GM12878 (cell line): ENCODE data around the gene TXNDC17.

Experiments
- CBX5 ChIP-seq: sonication (generic); IDR thresholded peaks from 2 replicates; pipeline ENCODE4 v1.6.1; 2016; ENCODE audit warnings: low read depth, moderate library complexity, mild to moderate bottlenecking, inconsistent platforms
- CHD2 ChIP-seq: IDR thresholded peaks from 2 replicates; pipeline ENCODE4 v1.6.1; 2011; ENCODE audit warnings: low read depth, low read length, improper control_type of control experiment, borderline replicate concordance
- EGR1 ChIP-seq, 2 experiments: IDR thresholded peaks; 1 replicate in 1 of 2; 2 replicates in 1 of 2; pipeline ENCODE4 v1.6.1; 2011 to 2012; ENCODE audit warnings: low read depth in 2 of 2, low read length in 2 of 2, borderline replicate concordance in 1 of 2, mild to moderate bottlenecking in 1 of 2, moderate library complexity in 1 of 2
- EZH2 ChIP-seq: IDR thresholded peaks from 2 replicates; pipeline ENCODE4 v1.6.1; 2012; ENCODE audit warnings: low read depth, mild to moderate bottlenecking, control low read depth, inconsistent platforms, low read length, borderline replicate concordance; ENCODE audit not compliant: control insufficient read depth
- MAX ChIP-seq: IDR thresholded peaks from 2 replicates; pipeline ENCODE4 v1.6.1; 2012; ENCODE audit warnings: low read depth, low read length, improper control_type of control experiment
- PML ChIP-seq: IDR thresholded peaks from 2 replicates; pipeline ENCODE4 v1.6.1; 2012; ENCODE audit warnings: low read length, inconsistent platforms
- TF ChIP-seq, protein P1 (sequence below), 3 experiments: IDR thresholded peaks in 2 of 3; conservative IDR thresholded peaks in 1 of 3; 2 replicates each; pipeline ENCODE4 v1.5.1; 2011; ENCODE audit warnings: low read depth in 3 of 3, low read length in 3 of 3, mild to moderate bottlenecking in 3 of 3, control low read depth in 2 of 3, moderate library complexity in 2 of 3, inconsistent platforms in 1 of 3, mixed read lengths in 1 of 3; ENCODE audit not compliant: control insufficient read depth in 2 of 3, insufficient read depth in 1 of 3; ENCODE audit errors: extremely low read depth in 1 of 3
- TF ChIP-seq, protein P2 (sequence below): IDR thresholded peaks from 2 replicates; pipeline ENCODE4 v1.6.1; 2012; ENCODE audit warnings: mild to moderate bottlenecking, low read depth, low read length

- TF ChIP-seq, protein P1, sequence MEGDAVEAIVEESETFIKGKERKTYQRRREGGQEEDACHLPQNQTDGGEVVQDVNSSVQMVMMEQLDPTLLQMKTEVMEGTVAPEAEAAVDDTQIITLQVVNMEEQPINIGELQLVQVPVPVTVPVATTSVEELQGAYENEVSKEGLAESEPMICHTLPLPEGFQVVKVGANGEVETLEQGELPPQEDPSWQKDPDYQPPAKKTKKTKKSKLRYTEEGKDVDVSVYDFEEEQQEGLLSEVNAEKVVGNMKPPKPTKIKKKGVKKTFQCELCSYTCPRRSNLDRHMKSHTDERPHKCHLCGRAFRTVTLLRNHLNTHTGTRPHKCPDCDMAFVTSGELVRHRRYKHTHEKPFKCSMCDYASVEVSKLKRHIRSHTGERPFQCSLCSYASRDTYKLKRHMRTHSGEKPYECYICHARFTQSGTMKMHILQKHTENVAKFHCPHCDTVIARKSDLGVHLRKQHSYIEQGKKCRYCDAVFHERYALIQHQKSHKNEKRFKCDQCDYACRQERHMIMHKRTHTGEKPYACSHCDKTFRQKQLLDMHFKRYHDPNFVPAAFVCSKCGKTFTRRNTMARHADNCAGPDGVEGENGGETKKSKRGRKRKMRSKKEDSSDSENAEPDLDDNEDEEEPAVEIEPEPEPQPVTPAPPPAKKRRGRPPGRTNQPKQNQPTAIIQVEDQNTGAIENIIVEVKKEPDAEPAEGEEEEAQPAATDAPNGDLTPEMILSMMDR (IDR thresholded peaks at IDR 0.05 in 2 of 3, conservative IDR thresholded peaks at IDR 0.05 in 1 of 3; ENCODE audit: control insufficient read depth in 2 of 3, extremely low read depth in 1 of 3, insufficient read depth in 1 of 3, low read depth in 3 of 3, low read length in 3 of 3), result no peak
- no peak for TF ChIP-seq EZH2
- no peak for TF ChIP-seq MAX
- no peak for TF ChIP-seq CBX5
- TF ChIP-seq EGR1 (IDR thresholded peaks at IDR 0.05; ENCODE audit: borderline replicate concordance in 1 of 2, low read depth in 2 of 2, low read length in 2 of 2), result no peak
- TF ChIP-seq, protein P2, sequence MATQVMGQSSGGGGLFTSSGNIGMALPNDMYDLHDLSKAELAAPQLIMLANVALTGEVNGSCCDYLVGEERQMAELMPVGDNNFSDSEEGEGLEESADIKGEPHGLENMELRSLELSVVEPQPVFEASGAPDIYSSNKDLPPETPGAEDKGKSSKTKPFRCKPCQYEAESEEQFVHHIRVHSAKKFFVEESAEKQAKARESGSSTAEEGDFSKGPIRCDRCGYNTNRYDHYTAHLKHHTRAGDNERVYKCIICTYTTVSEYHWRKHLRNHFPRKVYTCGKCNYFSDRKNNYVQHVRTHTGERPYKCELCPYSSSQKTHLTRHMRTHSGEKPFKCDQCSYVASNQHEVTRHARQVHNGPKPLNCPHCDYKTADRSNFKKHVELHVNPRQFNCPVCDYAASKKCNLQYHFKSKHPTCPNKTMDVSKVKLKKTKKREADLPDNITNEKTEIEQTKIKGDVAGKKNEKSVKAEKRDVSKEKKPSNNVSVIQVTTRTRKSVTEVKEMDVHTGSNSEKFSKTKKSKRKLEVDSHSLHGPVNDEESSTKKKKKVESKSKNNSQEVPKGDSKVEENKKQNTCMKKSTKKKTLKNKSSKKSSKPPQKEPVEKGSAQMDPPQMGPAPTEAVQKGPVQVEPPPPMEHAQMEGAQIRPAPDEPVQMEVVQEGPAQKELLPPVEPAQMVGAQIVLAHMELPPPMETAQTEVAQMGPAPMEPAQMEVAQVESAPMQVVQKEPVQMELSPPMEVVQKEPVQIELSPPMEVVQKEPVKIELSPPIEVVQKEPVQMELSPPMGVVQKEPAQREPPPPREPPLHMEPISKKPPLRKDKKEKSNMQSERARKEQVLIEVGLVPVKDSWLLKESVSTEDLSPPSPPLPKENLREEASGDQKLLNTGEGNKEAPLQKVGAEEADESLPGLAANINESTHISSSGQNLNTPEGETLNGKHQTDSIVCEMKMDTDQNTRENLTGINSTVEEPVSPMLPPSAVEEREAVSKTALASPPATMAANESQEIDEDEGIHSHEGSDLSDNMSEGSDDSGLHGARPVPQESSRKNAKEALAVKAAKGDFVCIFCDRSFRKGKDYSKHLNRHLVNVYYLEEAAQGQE, result no peak
- no peak for TF ChIP-seq CHD2
- no peak for TF ChIP-seq PML
Observed at GRCh38 chr17:6608321-6608720, 32.5 kb upstream of the TXNDC17 start.
